HepG2 (cell line): ENCODE data around the gene TCF7L2. TPM values are rescaled to one million over a fixed set of nuclear protein-coding genes. Genes with fewer than 3 reads are reported as not detected.

Experiments
- CHD4 ChIP-seq: fragments of 200-600 bp; sonication (generic); IDR thresholded peaks from 2 replicates; pipeline ENCODE4 v1.7.0; 2017; ENCODE audit warnings: mild to moderate bottlenecking, low read length, borderline replicate concordance
- GATAD2A ChIP-seq: IDR thresholded peaks from 2 replicates; pipeline ENCODE4 v1.6.1; 2016
- GTF3A ChIP-seq: sonication (generic); formaldehyde crosslinking; conservative IDR thresholded peaks from 2 replicates; pipeline ENCODE4 v1.4.0; 2020; ENCODE audit warnings: mild to moderate bottlenecking, missing genetic modification reagents
- KLF9 ChIP-seq: IDR thresholded peaks from 2 replicates; pipeline ENCODE4 v1.6.1; 2016; ENCODE audit warnings: low read depth
- NFKB2 ChIP-seq: sonication (generic); formaldehyde crosslinking; IDR thresholded peaks from 2 replicates; pipeline ENCODE4 v1.4.0; 2020; ENCODE audit warnings: missing genetic modification reagents, borderline replicate concordance
- PCBP1 ChIP-seq: fragments of 200-400 bp; formaldehyde crosslinking; IDR thresholded peaks from 2 replicates; pipeline ENCODE4 v1.6.1; 2017; ENCODE audit warnings: mild to moderate bottlenecking, low read depth, low read length, borderline replicate concordance
- PITX1 ChIP-seq: sonication (generic); formaldehyde crosslinking; IDR thresholded peaks from 2 replicates; pipeline ENCODE4 v1.5.1; 2020; ENCODE audit warnings: mild to moderate bottlenecking, missing genetic modification reagents
- RBM39 ChIP-seq: fragments of 200-400 bp; formaldehyde crosslinking; IDR thresholded peaks from one replicate; pipeline ENCODE4 v1.6.1; 2018; ENCODE audit warnings: antibody characterized with exemption, mild to moderate bottlenecking, low read depth, low read length; ENCODE audit not compliant: poor library complexity, severe bottlenecking
- RXRB ChIP-seq: IDR thresholded peaks from 2 replicates; pipeline ENCODE4 v1.6.1; 2016; ENCODE audit warnings: borderline replicate concordance, missing genetic modification reagents, missing compliant biosample characterization
- TAF15 ChIP-seq: fragments of 200-400 bp; formaldehyde crosslinking; IDR thresholded peaks from one replicate; pipeline ENCODE4 v1.6.1; 2018; ENCODE audit warnings: mild to moderate bottlenecking, low read depth, low read length; ENCODE audit not compliant: poor library complexity, severe bottlenecking
- TEAD2 ChIP-seq: sonication (generic); formaldehyde crosslinking; IDR thresholded peaks from 2 replicates; pipeline ENCODE4 v1.9.0; 2021; ENCODE audit warnings: missing genetic modification reagents
- THYN1 ChIP-seq: sonication (generic); formaldehyde crosslinking; IDR thresholded peaks from 2 replicates; pipeline ENCODE4 v1.8.1; 2023; ENCODE audit warnings: low read depth, mild to moderate bottlenecking, moderate library complexity, missing genetic modification reagents, borderline replicate concordance
- TP53 ChIP-seq: sonication (generic); formaldehyde crosslinking; conservative IDR thresholded peaks from 2 replicates; pipeline ENCODE4 v1.4.0; 2020; ENCODE audit warnings: missing genetic modification reagents
- ZNF136 ChIP-seq: sonication (generic); formaldehyde crosslinking; IDR thresholded peaks from 2 replicates; pipeline ENCODE4 v1.8.1; 2022; ENCODE audit warnings: low read depth, mild to moderate bottlenecking, moderate library complexity, missing genetic modification reagents
- ZNF329 ChIP-seq: sonication (generic); formaldehyde crosslinking; IDR thresholded peaks from 2 replicates; pipeline ENCODE4 v1.9.0; 2021; ENCODE audit warnings: low read depth, mild to moderate bottlenecking, missing genetic modification reagents
- ZNF33B ChIP-seq: sonication (generic); formaldehyde crosslinking; IDR thresholded peaks from 2 replicates; pipeline ENCODE4 v1.5.1; 2020; ENCODE audit warnings: mild to moderate bottlenecking, missing genetic modification reagents
- ZNF749 ChIP-seq: sonication (generic); formaldehyde crosslinking; IDR thresholded peaks from 2 replicates; pipeline ENCODE4 v1.8.0; 2022; ENCODE audit warnings: mild to moderate bottlenecking, missing genetic modification reagents, moderate library complexity, borderline replicate concordance
- polyA plus RNA-seq, 8 experiments: library from polyadenylated mRNA; depleted of rRNA in 3 of 8; stranded (reverse) in 7 of 8; unstranded in 1 of 8; fragments of >200 nt; fragmentation: Illumina TruSeq in 4 of 8; extraction: Trizol in 4 of 8; gene quantifications; 2 replicates each; pipeline versions ENCODE4 v1.2.1 to v1.2.3, GENCODE V29; 2011 to 2016; ENCODE audit warnings: low read depth in 4 of 8, missing spikeins in 1 of 8, mixed read lengths in 1 of 8; ENCODE audit not compliant: insufficient read depth in 1 of 8
- total RNA-seq, 5 experiments: library from RNA; depleted of rRNA; stranded (reverse); fragments of >200 nt; fragmentation: Illumina TruSeq; extraction: Trizol; gene quantifications; 2 replicates each; pipeline ENCODE4 v1.2.3, GENCODE V29; 2016; ENCODE audit warnings: low read depth in 1 of 5
- TF ChIP-seq, protein P1 (sequence below): sonication (generic); formaldehyde crosslinking; IDR thresholded peaks from 2 replicates; pipeline ENCODE4 v1.4.0; 2020; ENCODE audit warnings: missing genetic modification reagents, borderline replicate concordance
- TF ChIP-seq, protein P2 (sequence below): sonication (generic); formaldehyde crosslinking; IDR thresholded peaks from 2 replicates; pipeline ENCODE4 v1.4.0; 2020; ENCODE audit warnings: missing genetic modification reagents, borderline replicate concordance
- TF ChIP-seq, protein P3 (sequence below): IDR thresholded peaks from 2 replicates; pipeline ENCODE4 v1.6.1; 2016; ENCODE audit warnings: missing biosample characterization, missing genetic modification reagents, low read depth
- TF ChIP-seq, protein P4 (sequence below): sonication (generic); formaldehyde crosslinking; conservative IDR thresholded peaks from 2 replicates; pipeline ENCODE4 v1.8.0; 2022; ENCODE audit warnings: low read depth, missing genetic modification reagents
- TF ChIP-seq, protein P5 (sequence below): sonication (generic); formaldehyde crosslinking; IDR thresholded peaks from 2 replicates; pipeline ENCODE4 v1.4.0; 2020; ENCODE audit warnings: mild to moderate bottlenecking, missing genetic modification reagents
- TF ChIP-seq, protein P6 (sequence below): sonication (generic); formaldehyde crosslinking; IDR thresholded peaks from 2 replicates; pipeline ENCODE4 v1.5.0; 2020; ENCODE audit warnings: mild to moderate bottlenecking, missing genetic modification reagents, moderate library complexity

Gene TCF7L2
- total and polyA plus RNA-seq, 2 of the 13 experiments (the other 11 are each of a cell fraction or from before 2014, with no cell fraction given), result 3.9 to 13.7 TPM

DNA sequence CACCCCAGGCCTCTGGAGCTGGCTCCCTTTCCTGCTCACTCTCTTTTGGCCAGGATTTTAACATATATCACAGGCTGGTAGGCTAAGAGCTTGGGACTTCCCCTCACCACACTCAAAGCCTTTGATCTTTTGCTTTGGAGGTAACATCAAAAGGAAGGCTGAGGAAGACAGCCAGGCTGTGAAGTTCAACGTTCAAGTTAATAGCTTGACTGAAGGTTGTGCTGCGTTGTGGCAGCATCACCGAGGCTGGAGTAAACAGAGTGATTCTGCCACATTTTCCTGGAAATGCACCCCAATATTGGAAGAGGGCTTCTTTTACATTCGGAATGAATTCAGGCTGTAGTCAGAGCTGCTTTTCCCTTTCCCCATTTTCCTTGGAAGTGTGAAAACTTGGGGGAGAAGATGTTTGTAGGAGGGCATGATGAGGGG is 57.3 kb downstream of the TCF7L2 start (continued):
- TF ChIP-seq, protein P1, sequence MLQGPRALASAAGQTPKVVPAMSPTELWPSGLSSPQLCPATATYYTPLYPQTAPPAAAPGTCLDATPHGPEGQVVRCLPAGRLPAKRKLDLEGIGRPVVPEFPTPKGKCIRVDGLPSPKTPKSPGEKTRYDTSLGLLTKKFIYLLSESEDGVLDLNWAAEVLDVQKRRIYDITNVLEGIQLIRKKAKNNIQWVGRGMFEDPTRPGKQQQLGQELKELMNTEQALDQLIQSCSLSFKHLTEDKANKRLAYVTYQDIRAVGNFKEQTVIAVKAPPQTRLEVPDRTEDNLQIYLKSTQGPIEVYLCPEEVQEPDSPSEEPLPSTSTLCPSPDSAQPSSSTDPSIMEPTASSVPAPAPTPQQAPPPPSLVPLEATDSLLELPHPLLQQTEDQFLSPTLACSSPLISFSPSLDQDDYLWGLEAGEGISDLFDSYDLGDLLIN (CRISPR knock-in tag), result no peak
- TF ChIP-seq, protein P2, sequence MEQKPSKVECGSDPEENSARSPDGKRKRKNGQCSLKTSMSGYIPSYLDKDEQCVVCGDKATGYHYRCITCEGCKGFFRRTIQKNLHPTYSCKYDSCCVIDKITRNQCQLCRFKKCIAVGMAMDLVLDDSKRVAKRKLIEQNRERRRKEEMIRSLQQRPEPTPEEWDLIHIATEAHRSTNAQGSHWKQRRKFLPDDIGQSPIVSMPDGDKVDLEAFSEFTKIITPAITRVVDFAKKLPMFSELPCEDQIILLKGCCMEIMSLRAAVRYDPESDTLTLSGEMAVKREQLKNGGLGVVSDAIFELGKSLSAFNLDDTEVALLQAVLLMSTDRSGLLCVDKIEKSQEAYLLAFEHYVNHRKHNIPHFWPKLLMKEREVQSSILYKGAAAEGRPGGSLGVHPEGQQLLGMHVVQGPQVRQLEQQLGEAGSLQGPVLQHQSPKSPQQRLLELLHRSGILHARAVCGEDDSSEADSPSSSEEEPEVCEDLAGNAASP, result peak; percentile 79; the same call in 1 of the 2 replicates
- TF ChIP-seq ZNF33B (CRISPR knock-in tag), result no peak
- peak; percentile 88 for TF ChIP-seq PITX1 (CRISPR knock-in tag)
- TF ChIP-seq, protein P3, sequence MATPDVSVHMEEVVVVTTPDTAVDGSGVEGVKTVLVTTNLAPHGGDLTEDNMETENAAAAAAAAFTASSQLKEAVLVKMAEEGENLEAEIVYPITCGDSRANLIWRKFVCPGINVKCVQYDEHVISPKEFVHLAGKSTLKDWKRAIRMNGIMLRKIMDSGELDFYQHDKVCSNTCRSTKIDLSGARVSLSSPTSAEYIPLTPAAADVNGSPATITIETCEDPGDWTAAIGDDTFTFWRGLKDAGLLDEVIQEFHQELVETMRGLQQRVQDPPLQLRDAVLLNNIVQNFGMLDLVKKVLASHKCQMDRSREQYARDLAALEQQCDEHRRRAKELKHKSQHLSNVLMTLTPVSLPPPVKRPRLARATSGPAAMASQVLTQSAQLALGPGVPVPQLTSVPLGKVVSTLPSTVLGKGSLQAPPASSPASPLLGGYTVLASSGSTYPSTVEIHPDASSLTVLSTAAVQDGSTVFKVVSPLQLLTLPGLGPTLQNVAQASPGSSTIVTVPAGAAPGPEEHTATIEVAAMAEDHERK (CRISPR knock-in tag), result no peak
- no peak for TF ChIP-seq TAF15
- TF ChIP-seq TEAD2 (CRISPR knock-in tag), result no peak
- no peak for TF ChIP-seq KLF9 (CRISPR knock-in tag)
- no peak for TF ChIP-seq CHD4
- TF ChIP-seq, protein P4, sequence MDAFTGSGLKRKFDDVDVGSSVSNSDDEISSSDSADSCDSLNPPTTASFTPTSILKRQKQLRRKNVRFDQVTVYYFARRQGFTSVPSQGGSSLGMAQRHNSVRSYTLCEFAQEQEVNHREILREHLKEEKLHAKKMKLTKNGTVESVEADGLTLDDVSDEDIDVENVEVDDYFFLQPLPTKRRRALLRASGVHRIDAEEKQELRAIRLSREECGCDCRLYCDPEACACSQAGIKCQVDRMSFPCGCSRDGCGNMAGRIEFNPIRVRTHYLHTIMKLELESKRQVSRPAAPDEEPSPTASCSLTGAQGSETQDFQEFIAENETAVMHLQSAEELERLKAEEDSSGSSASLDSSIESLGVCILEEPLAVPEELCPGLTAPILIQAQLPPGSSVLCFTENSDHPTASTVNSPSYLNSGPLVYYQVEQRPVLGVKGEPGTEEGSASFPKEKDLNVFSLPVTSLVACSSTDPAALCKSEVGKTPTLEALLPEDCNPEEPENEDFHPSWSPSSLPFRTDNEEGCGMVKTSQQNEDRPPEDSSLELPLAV, result no peak
- no peak for TF ChIP-seq ZNF329
- no peak; the same call in 1 of the 2 replicates for TF ChIP-seq ZNF749 (CRISPR knock-in tag)
- peak; percentile 42; the same call in 1 of the 2 replicates for TF ChIP-seq ZNF136 (CRISPR knock-in tag)
- no peak for TF ChIP-seq THYN1 (CRISPR knock-in tag)
- TF ChIP-seq NFKB2 (CRISPR knock-in tag), result no peak
- no peak for TF ChIP-seq RBM39
- peak; percentile 92 for TF ChIP-seq RXRB (CRISPR knock-in tag)
- no peak for TF ChIP-seq TP53 (CRISPR knock-in tag)
- TF ChIP-seq, protein P5, sequence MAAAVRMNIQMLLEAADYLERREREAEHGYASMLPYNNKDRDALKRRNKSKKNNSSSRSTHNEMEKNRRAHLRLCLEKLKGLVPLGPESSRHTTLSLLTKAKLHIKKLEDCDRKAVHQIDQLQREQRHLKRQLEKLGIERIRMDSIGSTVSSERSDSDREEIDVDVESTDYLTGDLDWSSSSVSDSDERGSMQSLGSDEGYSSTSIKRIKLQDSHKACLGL (CRISPR knock-in tag), result no peak
- TF ChIP-seq, protein P6, sequence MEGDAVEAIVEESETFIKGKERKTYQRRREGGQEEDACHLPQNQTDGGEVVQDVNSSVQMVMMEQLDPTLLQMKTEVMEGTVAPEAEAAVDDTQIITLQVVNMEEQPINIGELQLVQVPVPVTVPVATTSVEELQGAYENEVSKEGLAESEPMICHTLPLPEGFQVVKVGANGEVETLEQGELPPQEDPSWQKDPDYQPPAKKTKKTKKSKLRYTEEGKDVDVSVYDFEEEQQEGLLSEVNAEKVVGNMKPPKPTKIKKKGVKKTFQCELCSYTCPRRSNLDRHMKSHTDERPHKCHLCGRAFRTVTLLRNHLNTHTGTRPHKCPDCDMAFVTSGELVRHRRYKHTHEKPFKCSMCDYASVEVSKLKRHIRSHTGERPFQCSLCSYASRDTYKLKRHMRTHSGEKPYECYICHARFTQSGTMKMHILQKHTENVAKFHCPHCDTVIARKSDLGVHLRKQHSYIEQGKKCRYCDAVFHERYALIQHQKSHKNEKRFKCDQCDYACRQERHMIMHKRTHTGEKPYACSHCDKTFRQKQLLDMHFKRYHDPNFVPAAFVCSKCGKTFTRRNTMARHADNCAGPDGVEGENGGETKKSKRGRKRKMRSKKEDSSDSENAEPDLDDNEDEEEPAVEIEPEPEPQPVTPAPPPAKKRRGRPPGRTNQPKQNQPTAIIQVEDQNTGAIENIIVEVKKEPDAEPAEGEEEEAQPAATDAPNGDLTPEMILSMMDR, result no peak
- no peak for TF ChIP-seq GTF3A (CRISPR knock-in tag)
- no peak for TF ChIP-seq PCBP1
- TF ChIP-seq GATAD2A, result peak; percentile 89
